ENCODE results near the gene NEURL1. TPM values are rescaled to one million over a fixed set of nuclear protein-coding genes. Genes with fewer than 3 reads are reported as not detected.

Gene NEURL1
- total RNA-seq, 4 donors from 2014 or later = 0.19 TPM; not detected in 3

- intact Hi-C loops (cut with DNase I) = no loop called here
- no peak for DNase-seq
- peaks cover 11 to 66% (median 43%) of the 10 kb centered on the region in 3 donors for H3K4me1 ChIP-seq
- no peaks in the 10 kb centered on the region for H3K27me3 ChIP-seq
- H3K9me3 ChIP-seq = no peaks in the 10 kb centered on the region
- TF ChIP-seq CTCF (IDR thresholded peaks at IDR 0.05) = no peak
- TF ChIP-seq POLR2A (IDR thresholded peaks at IDR 0.05) = no peak
- 67 to 68% methylated on average over 10 to 12 of the region's 14 CpGs for WGBS, 2 donors
- H3K36me3 ChIP-seq = peaks cover 23 to 100% (median 39%) of the 10 kb centered on the region in 3 donors
- H3K4me3 ChIP-seq = no peak overlapping the region
- H3K27ac ChIP-seq = peak overlapping the region; percentile 19 to 75 (median 70)
Measured at GRCh38 chr10:103614306-103615158, 121.0 kb downstream of the NEURL1 start.

- 53 to 75% methylated on average over 4 to 15 of the region's 20 CpGs for WGBS, 2 donors
- Histone ChIP-seq H3K4me1 (peaks cover 13 to 90% (median 61%) of the 10 kb centered on the region in 3 donors), H3K27me3 (no peaks in the 10 kb centered on the region), H3K36me3 (peaks cover 23 to 100% (median 24%) of the 10 kb centered on the region in 3 donors), H3K27ac (peak overlapping the region; percentile 33 to 75 (median 70)), H3K9me3 (no peaks in the 10 kb centered on the region), H3K4me3 (no peak overlapping the region)
- no peak for TF ChIP-seq CTCF (IDR thresholded peaks at IDR 0.05)
- no peak for TF ChIP-seq POLR2A (IDR thresholded peaks at IDR 0.05)
- intact Hi-C loops (cut with DNase I) = no loop called here
- DNase-seq = no peak
Measured at GRCh38 chr10:103616705-103617601, 123.4 kb downstream of the NEURL1 start.

GRCh38 chr10:103617602-103618385, 124.3 kb downstream of the NEURL1 start:
- Histone ChIP-seq H3K4me3 (no peak overlapping the region), H3K36me3 (peaks cover 19 to 100% (median 25%) of the 10 kb centered on the region in 3 donors), H3K4me1 (peaks cover 17 to 90% (median 66%) of the 10 kb centered on the region in 3 donors), H3K9me3 (no peaks in the 10 kb centered on the region), H3K27me3 (no peaks in the 10 kb centered on the region), H3K27ac (peak overlapping the region; percentile 33 to 75 (median 70))
- WGBS, 2 donors = 79 to 92% methylated on average over 8 to 12 of the region's 13 CpGs
- no peak for TF ChIP-seq CTCF (IDR thresholded peaks at IDR 0.05)
- TF ChIP-seq POLR2A (IDR thresholded peaks at IDR 0.05) = no peak
- intact Hi-C loops (cut with DNase I) = no loop called here
- no peak for DNase-seq

- peaks cover 20 to 94% (median 66%) of the 10 kb centered on the region in 3 donors for H3K4me1 ChIP-seq
- H3K4me3 ChIP-seq = no peak overlapping the region
- peak overlapping the region; percentile 26 to 75 (median 70) for H3K27ac ChIP-seq
- 42 to 51% methylated on average over 4 to 6 of the region's 19 CpGs for WGBS, 2 donors
- no peak for DNase-seq
- peaks cover 9 to 100% (median 30%) of the 10 kb centered on the region in 3 donors for H3K36me3 ChIP-seq
- no peaks in the 10 kb centered on the region for H3K9me3 ChIP-seq
- intact Hi-C loops (cut with DNase I) = no loop called here
- no peaks in the 10 kb centered on the region for H3K27me3 ChIP-seq
- TF ChIP-seq POLR2A (IDR thresholded peaks at IDR 0.05) (no peak), CTCF (IDR thresholded peaks at IDR 0.05) (no peak)
Measured at GRCh38 chr10:103618575-103619423, 125.3 kb downstream of the NEURL1 start.

Measured in esophagus squamous epithelium (tissue), 5 donors.